ENCODE results near the gene NEK6.
A peak's percentile ranks its signal among the peaks of the same experiment; 100 is the strongest.

NEK6 gene

DNA sequence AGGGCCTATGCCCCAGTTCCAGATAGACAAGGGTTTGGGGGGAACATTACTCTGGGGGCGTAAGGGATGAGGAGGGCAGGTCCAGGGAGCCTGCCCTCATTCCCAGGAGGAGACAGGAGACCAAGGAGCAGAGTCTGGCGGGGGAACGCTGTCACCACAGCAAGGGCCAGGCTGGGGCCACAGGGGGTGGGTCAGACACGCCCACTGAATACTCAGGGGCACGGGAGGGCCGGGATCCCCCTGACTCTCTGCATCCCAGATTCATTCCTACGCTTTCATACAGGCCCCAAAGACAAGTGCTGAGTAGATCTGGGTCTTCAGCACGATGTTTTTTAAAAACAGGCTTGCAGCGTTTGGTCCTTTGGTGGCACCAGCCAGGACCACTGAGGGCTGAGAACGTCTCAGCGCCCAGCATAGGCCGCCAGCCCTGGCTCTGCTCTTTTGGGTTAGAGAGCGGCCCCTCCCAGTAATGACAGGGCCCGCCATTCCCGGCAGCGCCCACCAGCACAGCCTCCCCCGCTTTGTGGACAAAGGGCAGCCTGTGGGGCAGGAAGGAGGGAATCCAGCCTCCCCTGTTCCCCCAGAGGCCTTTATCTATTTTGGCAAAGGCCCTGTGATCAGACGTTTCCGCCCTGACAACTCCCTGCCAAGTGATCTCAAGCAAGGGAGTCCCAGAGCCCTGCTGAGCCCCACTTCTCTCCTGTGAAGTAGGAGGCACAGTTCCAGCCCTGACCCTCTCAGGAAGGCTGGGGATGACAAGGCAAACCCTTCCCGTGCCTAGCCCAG is 24.9 kb downstream of the NEK6 start:
- peak; percentile 92 for DNase-seq

DNA sequence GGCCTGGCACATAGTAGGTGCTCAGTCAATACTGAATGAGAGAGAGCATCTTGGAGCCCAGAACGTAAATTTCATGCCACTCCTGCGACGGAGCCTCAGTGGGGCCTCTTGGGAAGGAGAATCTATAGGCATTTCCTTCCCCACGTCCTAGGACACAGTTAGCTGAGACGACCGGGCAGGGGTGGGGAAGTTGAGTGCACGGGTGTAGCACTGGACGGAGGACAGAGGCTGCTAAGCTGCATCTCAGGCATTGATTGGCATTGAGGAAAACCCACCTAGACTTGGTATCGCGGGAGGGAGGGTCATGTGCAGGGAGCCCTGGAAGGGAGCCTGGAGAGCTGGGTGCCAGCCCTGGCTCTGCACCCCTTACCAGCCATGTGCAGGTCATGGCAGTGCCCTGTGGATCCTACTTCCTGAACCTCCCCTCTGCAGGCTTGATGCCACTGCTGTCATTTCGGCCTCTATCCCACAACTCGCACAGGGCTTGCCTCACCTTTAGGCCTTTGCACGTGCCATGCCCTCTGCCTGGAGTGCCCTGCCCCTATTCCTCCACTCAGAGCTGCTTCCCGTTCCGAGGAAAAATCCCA is 25.6 kb downstream of the NEK6 start:
- no peak for DNase-seq

DNA sequence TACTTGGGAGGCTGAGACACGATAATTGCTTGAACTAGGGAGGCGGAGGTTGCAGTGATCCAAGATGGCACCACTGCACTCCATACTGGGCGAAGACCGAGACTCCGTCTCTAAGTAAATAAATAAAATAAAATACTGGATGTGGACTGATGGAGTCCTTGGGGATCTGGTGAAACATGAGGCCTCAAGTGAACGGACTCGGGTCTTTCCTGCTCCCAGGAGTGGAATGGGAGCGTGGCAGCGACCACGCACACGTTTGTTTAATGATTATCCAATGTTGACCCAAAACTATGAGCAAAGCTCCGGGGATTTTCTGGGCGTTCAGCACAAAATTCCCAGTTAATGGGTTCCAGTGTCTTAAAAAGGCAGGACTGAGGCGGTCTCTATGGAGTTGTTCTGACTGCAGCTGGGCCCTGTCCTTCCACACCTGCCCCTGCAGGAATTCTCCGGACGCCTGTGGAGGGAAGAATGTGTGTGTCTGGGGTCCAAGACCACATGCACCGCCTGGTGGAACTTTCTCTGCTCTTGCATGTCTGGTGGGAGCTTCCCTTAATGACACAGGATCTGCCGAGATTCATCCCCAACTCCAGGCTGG is 26.6 kb downstream of the NEK6 start:
- no peak for DNase-seq

DNA sequence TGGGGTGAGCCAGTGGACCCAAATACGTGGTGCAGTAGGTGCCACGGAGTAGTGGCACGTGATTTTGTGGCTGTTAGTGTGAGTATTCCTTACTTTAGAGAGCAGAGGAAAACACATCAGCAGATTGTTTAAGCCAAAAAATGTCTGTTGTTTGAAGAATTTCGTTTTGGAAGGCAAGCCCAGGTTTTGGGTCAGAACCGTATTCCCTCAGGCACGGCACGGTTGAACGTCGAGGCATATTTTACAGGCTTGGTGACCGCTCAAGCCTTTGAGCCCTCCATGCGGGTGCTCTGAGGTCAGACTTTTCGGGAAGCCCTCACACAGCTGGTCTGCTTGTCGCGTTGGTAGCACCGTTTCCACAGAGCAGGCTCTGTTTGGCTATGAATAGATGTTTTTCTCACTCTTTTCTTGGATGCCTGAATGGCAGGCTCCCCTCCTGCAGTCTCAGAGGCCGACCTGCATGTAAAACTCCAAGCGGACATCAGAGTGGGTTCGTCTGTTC is 27.2 kb downstream of the NEK6 start:
- no peak for DNase-seq

DNA sequence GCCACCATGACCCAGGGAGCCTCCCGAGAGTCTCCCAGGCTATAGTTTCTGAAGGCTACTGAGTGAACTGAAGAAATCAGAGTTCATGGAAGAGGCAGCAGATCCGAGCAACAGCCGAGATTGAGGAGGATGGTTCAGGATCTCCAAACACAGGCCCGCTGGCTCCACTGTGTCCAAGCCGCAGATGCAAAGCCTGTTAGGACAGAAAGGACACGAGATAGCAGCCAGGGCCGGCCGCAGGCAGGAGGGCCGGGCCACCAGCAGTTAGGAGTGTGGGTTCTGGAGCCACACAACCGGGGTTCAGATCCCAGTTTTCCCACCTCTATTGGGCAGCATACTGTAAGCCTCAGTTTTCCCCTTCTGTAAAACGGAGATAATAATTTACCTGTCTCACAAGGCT is 27.7 kb downstream of the NEK6 start:
- DNase-seq, result no peak

DNA sequence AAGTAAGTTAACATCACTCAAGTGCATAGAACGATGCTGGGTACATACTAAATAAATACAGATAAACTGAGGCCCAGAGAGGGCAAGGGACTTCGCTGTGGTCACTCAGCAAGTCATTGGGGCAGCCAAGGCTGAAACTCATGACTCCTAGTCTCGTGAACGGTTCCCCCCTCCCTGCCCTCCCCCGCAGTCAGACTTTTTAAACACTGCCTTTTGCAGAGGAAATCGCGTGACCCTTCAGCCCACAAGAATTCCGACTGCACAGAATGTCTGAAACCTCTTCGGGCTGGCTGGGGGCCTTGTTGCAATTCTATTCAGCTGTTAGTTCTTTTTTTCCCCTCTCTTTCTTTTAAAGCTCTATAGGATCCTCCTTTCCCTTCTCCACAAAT is 28.1 kb downstream of the NEK6 start:
- peak; percentile 83 for DNase-seq

DNA sequence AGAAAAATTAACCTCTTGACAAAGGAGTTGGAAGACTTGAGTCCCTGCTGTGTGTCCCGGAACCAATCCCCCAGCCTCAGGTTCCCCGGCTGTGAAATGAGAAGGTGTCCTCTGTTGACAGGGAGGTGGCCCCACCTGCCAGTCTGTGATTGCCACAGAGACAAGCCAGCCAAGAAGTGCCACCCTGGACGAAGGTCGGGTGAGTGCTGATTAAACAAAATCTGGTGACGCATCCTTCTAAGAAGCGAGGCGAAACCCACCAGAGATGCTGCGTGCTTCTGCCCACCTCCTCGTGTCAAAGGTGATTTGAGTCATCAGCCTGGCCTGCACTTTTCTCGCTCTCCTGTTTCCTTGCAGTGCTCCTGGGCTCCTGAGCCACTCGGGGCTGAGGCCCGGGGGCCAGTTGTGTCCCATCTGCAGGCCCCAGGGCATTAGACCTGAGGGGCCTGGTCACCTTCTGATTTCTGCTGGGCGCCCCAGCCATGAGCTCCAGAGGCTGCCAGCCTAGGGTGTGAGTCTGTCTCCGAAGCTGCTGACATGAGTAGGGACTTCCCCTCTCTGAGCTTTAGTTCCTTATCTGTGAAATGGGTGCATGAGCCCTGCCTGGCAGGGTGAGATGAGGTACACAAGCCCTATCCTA is 28.7 kb downstream of the NEK6 start:
- DNase-seq, result peak; percentile 57

DNA sequence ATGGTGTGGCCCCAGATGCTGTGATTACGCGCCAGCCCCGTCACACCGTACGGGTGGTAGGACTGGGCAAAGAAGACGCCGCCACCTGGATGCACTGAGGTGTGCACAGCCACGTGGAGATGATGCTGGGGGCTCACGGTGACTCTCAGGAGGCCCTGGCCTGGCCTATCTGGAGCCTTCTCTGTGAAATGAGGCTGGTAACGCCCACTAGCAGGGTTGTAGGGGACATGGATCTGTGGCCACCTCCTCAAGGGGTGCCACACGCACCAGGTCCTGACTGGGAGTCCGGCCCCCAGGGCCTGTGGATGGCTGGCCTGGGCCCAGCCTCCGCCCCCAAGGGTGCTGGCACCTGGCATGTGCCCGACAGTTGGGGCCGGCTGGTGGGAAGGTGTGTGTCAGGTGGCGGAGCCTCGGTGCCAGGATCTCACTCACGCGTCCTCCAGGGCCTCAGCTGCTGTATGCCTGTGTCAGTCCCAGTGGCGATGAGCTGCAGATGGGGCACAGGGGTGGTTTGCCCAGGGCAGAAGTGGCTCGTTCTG is 32.4 kb downstream of the NEK6 start:
- no peak for DNase-seq

DNA sequence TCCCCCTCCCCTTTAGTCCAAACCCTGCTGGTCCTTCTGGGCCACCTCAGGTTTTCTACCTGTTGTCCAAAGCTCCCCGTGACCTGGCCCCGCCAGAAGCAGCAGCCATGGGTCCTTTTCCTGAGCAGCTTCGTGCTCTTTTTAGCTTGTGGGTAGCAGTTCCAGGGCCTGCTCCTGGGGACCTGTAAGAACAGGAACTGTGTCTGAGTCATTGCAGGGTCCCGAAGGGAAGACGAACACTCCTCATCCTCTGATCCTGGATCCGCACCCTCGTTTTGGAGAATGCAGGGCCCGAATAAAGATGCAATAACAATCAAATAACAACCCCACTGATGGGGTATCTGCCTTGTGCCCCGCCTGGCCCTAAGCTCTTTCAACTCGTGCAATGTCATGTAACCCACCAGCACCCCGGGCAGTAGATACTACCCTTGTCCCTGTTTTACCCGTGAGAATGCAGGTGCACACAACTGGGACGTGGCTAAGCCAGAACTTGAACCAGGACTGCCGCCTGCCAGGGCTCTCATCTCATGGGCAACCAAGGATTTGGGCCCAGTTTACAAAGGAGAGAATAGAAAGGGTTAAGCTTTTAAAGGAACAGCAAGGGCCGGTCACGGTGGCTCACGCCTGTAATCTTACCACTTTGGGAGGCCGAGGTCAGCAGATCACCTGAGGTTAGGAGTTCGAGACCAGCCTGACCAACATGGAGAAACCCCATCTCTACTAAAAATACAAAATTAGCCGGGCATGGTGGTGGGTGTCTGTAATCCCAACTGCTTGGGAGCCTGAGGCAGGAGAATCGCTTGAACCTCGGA is 33.2 kb downstream of the NEK6 start:
- no peak for DNase-seq

DNA sequence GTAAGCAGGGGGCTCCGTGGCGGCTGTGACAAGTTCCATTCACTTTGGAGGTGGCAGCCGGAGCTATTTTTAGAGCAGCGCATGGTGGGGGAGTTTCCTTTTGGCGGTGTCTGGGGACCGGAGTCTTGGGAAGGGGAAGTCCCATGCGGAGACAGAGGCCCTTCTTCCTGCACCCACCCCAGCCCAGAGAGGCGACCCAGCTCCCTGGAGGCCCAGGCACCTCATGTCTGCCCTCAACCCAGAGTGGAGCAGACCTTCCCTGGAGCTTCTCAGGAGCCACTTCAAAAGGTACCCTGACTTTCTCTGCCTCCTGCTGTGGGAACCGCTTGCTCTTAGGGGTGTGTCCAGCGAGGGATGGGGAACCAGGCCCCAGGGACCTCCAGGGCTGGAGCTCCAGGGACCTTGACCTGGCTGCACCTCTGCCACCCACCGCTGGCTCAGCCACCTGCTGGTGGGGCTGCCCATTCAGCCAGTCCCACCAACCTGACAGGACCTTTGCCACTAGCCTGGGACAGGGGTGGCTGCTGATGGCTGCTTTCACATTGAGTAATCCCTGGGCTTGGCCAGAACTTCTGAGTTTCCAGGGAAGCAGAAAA is 34.1 kb downstream of the NEK6 start:
- DNase-seq, result peak; percentile 53

DNA sequence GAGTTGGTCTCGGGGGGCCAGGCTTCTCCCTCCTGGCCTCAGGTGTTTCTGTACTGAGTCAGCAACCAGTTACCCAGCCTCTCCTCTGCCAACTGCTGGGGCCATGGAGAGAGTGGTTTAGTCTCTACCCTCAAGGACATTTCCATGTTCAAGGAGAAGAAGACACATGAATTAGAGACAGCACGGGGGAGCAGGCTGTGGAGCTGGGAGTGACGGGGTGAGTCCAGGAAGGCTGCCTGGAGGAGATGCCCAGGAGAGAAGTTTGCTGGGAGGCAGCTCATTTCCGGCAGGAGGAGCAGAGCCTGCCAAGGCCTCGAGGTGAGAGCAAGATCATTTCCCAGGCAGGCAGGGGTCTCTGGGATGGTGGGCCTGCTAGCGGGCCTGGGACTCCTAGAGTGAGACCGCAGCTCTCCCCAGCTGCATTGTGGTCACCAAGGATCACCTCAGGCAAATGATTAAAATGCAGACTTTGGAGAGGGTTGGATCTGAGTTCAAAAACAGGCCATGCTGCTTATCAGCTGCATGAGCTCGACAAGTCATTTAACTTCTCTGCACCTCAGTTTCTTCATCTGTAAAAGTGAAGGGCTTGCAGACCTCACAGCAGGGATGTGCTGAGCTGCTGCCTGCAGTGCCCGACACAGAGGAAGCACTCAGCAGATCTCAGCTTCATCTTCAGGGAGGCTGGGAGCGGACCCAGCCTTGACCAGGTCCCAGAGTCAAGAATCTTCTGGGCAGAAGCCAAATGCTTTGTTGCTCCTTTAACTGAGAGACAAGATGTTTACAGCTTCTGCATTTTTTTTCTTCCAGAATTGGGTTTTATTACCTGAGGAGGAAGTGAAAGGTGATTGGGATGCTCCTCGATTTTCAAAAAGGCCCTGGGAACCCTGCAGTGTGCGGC is 35.2 kb downstream of the NEK6 start:
- DNase-seq, result no peak

DNA sequence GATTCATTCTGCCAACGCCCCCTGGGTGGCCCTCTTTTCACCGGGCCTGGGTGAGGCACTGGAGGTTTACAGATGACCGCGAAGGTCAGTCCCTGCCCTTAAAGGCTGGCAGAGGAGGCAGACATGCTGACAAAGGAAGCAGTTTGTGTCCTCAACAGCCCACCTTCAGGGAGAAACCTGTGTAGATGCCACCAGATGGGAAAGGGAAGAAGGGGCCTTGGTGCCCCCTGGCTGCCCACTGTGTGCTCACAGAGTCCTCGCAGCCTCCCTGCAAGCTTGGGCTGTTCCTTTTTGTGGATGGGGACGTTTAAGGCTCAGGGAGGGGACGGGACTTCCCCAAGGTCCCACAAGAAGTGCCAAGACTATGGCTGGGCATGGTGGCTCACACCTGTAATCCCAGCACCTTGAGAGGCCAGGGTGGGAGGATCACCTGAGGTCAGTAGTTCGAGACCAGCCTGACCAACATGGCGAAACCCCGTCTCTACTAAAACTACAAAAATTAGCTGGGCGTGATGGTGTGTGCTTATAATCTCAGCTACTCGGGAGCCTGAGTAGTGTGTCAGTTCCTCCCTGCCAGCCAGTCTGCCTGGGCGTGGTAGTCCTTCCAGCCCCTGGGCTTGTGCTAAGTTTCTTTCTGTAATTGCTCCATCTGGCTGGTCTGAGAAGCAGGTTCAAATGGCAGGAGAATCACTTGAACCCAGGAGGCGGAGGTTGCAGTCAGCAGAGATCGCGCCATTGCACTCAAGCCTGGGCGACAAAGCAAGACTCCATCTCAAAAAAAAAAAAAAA is 36.2 kb downstream of the NEK6 start:
- DNase-seq, result peak; percentile 46

DNA sequence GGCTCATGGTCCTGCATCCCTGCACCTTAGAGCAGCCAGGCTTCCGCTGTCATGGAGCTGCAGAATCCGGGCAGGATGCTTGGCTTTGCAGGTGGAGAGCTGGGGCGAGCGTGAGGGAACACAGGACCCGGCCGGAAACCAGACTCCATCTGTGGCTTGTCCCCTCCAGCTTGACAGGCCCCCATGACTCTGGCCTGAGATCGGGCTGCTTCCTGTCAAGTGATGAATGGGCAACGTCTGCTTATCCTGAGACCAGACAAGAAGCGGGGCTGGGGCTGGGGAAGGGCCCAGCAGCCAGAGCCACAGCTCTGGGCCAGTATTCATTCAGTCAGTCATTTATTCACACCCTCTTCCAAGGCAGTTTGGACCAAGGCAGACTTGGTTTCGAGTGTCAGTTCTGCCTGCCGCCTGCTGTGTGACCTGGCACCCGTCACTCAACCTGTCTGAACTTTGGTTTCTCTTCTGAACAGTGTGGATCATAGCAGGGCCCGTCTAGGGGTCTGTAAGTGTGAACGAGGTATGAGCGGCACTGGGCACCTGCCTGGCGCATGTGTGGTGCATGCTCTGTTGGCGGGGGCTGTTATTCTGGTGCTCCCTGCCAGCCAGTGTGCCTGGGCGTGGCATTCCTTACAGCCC is 37.5 kb downstream of the NEK6 start:
- peak; percentile 74 for DNase-seq

DNA sequence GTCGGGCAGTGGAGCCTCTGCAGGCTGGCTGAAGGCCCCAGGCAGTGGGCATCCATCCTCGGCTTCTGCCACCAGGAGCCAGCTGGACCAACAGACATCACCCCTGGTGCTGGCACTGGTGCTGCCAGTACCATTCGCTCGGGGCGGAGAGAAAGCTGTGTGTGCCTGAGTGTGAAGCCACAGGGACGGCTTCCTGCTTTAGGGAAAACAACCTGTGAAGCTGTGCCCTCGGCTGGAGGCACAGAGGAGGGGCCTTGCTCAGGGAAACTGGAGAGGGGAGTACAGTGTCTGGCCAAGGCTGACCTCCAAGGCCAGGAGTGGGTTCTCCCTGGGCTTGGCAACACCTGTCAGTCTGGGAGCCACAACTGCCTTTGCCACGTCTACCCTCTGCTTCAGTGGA is 38.3 kb downstream of the NEK6 start:
- no peak for DNase-seq

DNA sequence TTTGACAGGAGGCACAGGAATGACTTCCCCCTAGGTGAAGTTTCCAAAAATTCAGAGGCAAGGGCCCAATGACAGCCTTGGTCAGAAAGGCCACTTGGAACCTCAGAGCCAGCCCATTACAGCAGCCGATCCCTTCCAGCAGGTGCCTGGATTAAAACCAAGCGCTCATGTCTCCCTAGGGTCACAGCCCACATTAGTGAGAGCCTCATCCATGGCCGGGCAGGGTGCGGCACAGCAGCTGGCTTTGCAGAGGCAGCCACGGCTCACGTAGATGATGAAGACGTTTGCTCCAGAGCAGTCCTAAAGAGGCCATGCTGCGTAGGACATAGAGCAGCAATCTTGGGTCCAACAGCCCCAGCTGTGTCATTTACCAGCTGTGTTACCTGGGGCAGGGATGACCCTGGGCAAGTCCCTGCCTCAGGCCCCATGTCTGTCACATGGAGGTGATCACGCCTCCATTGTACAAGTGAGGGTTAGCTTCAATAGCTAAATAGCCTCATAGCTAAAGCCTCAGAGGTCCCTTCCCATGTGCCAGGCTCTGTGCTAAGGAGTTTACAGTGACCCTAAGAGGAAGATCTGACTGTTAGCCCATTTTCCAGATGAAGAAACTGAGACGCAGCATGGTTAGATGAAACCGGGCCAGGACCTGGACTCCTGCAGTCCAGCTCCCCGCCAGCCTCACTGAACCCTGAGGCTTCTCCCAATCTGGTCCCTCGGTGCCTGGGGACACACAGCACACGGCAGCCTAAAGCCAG is 39.2 kb downstream of the NEK6 start:
- no peak for DNase-seq

DNA sequence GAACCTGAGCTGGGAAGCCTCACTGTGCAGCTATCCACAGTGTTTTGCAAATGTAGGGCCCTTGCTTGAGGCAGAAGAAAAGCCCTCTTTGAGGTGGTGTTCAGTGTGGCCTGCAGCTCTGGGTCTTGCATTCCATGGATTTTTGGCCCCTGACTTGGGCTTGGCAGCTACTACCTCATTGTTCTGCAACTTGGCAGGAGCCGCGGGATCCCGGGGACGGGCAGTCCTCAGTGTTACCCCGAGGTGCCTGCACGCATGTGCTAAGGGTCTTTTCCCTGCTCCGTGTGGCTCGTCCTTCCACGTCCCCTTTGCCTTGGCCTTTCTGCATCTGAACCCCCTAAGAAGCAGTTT is 39.8 kb downstream of the NEK6 start:
- DNase-seq, result no peak

DNA sequence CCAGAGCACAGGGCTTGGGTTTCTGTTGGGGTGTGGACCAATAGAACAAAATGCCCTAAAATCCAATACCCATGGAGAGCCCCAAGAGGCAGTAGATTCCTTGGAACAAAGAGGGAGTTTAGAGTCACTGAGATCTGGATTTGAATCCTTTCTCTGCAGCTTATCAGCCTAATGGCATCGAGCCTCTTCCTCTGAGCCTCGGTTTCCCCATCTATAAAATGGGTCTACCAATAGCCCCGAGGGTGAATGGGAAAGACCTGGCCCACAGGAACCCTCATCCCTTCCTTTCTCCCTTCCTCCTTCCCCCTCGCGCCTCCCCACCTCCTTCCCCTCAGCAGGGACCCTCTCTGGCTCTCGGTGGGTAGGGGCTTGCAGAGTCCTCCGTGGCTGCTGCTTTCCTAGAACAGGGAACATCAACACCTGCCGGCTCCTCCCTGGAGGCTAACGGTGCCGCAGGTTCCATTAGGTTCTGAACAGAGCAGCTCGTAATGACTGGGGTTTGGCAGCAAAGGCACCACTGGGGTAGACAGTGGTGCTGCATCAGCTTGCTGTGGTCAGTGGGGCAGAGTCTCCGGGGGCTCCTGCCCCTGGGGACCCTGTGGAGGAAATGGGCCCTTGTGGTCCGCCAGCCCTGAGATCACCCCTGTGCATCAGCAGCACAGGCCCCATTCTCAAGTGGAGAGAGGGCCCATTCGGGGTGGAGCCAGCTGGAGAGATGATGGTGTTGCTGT is 40.3 kb downstream of the NEK6 start:
- no peak for DNase-seq

DNA sequence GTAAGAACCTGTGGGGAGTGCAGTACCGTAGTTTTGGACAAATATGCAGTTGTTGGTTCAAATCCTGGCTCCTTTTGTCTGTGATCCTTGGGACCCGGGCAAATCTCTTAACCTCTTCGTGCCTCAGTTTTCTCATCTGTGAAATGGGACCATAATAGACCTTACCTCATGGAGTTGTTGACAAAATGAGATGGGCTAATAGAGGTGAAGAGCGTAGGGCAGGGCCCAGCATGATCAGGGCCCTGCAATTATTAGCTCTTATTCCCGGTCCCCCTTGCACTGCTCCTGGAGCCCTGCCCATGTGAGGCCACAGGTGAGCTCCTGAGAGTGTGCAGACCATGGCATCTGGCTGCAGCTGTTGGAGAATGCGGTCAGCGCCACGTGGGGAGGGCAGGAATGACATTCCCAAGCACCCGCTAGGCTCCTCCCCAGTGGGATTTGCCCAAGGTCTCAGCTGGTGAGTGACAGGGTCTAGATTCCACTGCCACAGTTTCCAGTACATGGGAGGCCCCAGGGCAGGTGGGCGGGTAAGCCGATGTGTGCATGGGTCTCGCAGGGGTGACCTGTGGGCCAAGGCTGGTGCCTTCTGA is 41.0 kb downstream of the NEK6 start:
- no peak for DNase-seq
